ENCODE results near the gene FAIM.
"Not testable (repeated sequence)": the region's sequence is repeated elsewhere in the genome, so short reads cannot be mapped to it uniquely, and the experiment has no call there.

- TF ChIP-seq, protein P1, sequence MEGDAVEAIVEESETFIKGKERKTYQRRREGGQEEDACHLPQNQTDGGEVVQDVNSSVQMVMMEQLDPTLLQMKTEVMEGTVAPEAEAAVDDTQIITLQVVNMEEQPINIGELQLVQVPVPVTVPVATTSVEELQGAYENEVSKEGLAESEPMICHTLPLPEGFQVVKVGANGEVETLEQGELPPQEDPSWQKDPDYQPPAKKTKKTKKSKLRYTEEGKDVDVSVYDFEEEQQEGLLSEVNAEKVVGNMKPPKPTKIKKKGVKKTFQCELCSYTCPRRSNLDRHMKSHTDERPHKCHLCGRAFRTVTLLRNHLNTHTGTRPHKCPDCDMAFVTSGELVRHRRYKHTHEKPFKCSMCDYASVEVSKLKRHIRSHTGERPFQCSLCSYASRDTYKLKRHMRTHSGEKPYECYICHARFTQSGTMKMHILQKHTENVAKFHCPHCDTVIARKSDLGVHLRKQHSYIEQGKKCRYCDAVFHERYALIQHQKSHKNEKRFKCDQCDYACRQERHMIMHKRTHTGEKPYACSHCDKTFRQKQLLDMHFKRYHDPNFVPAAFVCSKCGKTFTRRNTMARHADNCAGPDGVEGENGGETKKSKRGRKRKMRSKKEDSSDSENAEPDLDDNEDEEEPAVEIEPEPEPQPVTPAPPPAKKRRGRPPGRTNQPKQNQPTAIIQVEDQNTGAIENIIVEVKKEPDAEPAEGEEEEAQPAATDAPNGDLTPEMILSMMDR (IDR thresholded peaks at IDR 0.05; ENCODE audit: low read length), result not testable (repeated sequence)
- TF ChIP-seq EZH2 (optimal IDR thresholded peaks at IDR 0.05; ENCODE audit: low read depth, low read length); EZH2phosphoT487 (IDR thresholded peaks at IDR 0.05; ENCODE audit: low read length): not testable (repeated sequence)
Measured at GRCh38 chr3:138566293-138566692, 42.3 kb upstream of the FAIM start.

All from MM.1S (cell line).